Nucleus accumbens (tissue), 56 donors: ENCODE measurements around the gene TNNT1.

Experiments
- DNase-seq, 56 donors: peaks; one replicate each; lab custom pipeline; 2025; lab: John Stamatoyannopoulos, UW

TNNT1 gene, protein sequence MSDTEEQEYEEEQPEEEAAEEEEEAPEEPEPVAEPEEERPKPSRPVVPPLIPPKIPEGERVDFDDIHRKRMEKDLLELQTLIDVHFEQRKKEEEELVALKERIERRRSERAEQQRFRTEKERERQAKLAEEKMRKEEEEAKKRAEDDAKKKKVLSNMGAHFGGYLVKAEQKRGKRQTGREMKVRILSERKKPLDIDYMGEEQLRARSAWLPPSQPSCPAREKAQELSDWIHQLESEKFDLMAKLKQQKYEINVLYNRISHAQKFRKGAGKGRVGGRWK

GRCh38 chr19:55149078-55150003 is at the start of gene TNNT1:
TNNT1 (minus strand) TSS chr19:55149206; CDS start chr19:55147157, 2,049 bp downstream.
- DNase-seq, result no peak

DNA sequence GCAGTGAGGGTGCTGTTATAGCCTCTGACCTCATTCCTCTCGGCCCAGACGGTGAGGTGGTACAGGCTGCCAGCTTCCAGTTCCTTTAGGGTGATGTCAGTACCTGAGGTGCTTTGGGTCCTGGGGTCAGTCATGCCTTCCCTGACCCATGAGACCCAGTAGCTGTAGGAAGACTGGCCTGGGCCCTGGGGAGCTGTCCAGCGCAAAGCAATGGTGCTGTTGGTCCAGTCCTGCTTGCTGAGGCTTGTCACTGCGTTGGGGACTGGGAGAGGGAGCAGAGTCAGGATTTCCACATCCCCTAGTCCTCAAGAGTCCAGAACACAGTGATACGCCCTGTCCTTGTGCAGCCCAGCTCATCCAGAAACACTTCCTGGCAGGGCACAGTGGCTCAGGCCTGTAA is 49.6 kb upstream of the TNNT1 start:
- no peak for DNase-seq

- DNase-seq, result peak in 2 of 56 donors; percentile 4 to 9
Observed at GRCh38 chr19:55197528-55197927, 48.5 kb upstream of the TNNT1 start.

GRCh38 chr19:55196803-55197202 is 47.8 kb upstream of the TNNT1 start:
- no peak for DNase-seq

GRCh38 chr19:55193481-55193880 is 44.5 kb upstream of the TNNT1 start:
- DNase-seq, result peak in 1 of 56 donors; percentile 17

GRCh38 chr19:55189403-55189835 is 40.4 kb upstream of the TNNT1 start:
- DNase-seq, result peak in 33 of 56 donors; percentile 3 to 74 (median 35)

DNA sequence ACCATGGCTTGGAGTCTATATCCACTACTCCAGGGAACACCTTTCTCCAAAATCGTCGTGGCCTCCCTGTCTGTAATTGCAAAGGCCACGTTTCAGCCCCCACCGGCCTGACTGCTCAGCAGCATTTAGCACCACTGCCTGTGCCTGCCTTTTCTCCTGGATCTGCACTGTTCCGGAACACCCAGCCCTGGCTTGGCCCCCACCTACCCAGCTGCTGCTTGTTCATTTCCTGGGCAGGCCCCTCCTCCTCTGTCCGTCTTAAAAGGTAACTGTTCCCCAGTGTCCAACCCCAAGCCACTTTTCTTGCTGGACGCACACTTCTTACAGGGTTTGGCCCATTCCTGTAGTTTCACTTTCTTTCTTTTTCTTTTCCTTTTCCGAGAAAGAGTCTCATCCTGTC is 39.6 kb upstream of the TNNT1 start:
- no peak for DNase-seq

DNA sequence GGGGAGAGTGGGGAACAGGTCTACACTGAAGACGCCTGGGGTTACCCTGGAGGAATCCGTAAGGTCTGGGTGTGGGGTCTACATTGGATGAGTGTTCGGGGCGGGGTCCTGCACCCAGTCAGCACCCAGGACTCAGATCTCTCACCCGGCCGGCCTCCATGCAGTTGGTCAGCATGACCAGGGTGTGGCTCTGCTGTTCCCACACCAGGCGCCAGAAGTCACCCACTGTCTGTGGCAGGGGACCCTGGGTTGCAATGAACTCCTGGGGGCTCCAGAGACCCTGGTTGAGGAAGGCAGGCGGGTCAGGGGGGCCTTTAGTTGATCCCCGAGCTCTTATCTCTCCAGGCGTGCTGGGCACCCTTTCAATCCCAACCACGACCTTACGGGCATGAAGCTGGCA is 37.1 kb upstream of the TNNT1 start:
- DNase-seq, result no peak

- no peak for DNase-seq
Observed at GRCh38 chr19:55181740-55182139, 32.7 kb upstream of the TNNT1 start.

GRCh38 chr19:55179606-55180484 is 30.8 kb upstream of the TNNT1 start, which contains the start of gene SYT5:
SYT5 (minus strand) TSS chr19:55180289; CDS start chr19:55179041, 1,248 bp downstream.
- peak in 39 of 56 donors; percentile 5 to 72 (median 37) for DNase-seq

- DNase-seq, result peak in 55 of 56 donors; percentile 18 to 93 (median 82)
Observed at GRCh38 chr19:55178781-55179599, 30.0 kb upstream of the TNNT1 start.

- DNase-seq, result no peak
Observed at GRCh38 chr19:55176076-55176475, 27.1 kb upstream of the TNNT1 start.

DNA sequence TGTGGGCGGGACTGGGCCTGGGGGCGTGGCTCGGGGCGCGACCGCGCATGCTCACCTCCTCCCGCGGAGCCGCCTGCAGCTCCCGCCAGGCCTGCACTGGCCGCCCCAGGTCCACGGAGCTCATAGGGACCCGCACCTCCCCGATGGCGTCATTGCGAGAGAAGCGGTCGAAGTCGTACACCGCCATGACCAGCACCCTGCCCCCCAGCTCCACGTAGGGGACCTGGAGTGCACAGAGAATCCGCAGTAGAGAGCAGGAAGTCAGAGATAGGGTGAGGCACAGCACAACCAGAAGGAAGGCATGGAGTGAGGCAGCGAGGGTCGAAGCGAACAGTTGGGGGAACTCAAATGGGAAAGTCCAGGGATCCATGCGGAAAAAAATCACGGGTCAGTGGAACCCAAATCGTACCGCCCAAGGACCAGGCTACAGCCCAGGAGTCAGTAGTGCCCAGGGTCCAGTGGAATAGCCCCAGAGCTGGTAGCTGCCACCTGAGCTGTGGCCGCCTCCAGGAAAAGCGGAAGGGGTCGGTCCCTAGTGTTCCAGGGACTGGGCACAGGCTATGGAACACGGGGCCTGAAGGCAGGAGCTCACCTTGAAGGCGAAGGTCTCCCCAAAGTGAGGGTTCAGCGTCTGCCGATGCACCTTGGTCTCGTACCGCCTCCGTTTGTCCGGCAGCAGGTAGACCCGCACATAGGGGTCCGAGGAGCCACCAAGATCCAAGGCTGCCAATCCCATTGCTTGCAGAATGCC is 26.3 kb upstream of the TNNT1 start:
- DNase-seq, result peak in 3 of 56 donors; percentile 1 to 14 (median 7)

- peak in 5 of 56 donors; percentile 5 to 33 (median 13) for DNase-seq
Observed at GRCh38 chr19:55174425-55175116, 25.6 kb upstream of the TNNT1 start.

GRCh38 chr19:55173714-55174409 is 24.9 kb upstream of the TNNT1 start:
- DNase-seq, result peak in 21 of 56 donors; percentile 2 to 68 (median 15)

GRCh38 chr19:55173186-55173713 is 24.2 kb upstream of the TNNT1 start:
- DNase-seq, result no peak

DNA sequence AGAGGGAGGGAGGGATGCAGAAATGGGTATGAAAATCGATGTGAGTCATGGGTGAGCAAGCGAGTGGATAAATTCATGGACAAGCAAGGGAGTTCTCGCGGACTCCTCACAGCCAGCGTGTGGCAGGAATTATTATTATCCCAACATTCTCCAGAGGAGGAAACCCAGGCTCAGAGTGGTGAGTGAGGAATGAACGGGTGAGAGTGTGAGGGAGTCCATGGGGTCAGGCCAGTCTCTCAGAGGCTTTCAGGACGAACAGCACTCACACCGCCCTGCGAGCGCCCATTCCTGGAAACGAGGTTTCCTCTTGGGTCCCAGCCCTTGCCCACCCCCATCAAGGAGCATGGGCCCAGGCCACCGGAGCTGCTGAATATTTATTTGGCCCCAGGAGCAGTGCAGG is 23.7 kb upstream of the TNNT1 start:
- DNase-seq, result no peak
